ENCODE measurements around the gene KDM5D.

- TF ChIP-seq CTCF (IDR thresholded peaks at IDR 0.05; ENCODE audit: low read depth, low read length, poor library complexity, severe bottlenecking): no peak
- no peak for TF ChIP-seq EZH2phosphoT487 (IDR thresholded peaks at IDR 0.05; ENCODE audit: borderline replicate concordance, low read length)
Observed at GRCh38 chrY:19680821-19681220, 63.7 kb downstream of the KDM5D start.

All from DOHH2 (cell line).